D721Med (cell line): Measurements from ENCODE around the gene SLC25A48.

Experiments used
- DNase-seq: peaks from one replicate; pipeline ENCODE4 v3.0.0; 2011; ENCODE audit warnings: low spot score; ENCODE audit not compliant: insufficient read length
- FAIRE-seq: peaks from 2 replicates; lab custom pipeline; 2011; peaks lifted over from hg19 to GRCh38; lab: Jason Lieb, UNC
- CTCF ChIP-seq: IDR thresholded peaks from 2 replicates; pipeline ENCODE4 v1.5.1; 2012; ENCODE audit warnings: mild to moderate bottlenecking, control low read depth; ENCODE audit not compliant: insufficient read depth; ENCODE audit errors: missing control alignments

Gene SLC25A48

GRCh38 chr5:135894789-135895188 is 60.3 kb downstream of the SLC25A48 start:
- FAIRE-seq (no peak), DNase-seq (no peak)
- TF ChIP-seq CTCF = no peak

DNA sequence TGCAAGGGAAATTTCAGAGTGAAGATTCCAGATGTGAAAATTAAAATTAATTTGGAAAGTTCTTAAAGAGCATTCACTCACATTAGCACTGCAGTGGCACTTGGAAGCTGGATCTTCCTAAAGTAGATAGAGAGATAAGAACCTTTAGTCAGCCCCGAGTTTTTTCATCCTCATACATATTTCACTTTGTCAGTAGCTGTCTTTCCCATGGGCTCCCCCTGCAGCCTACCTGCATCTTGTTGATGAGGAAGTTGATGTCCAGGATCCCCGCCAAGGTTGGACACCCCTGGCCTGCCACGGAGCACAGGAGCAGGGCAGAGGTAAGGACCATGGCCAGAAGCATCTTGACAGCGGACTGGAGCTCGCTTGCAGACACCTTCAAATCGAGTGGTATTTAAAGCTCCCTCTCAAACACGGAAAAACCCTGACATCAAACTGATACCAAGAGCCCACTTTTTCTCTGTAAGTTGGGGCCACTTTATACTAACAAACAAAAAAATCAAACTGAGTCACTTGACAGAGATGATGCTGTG is 61.1 kb downstream of the SLC25A48 start, which contains the start of gene IL9:
Gene IL9 (minus strand): TSS at position 368 of the 533 bp plus-strand sequence. CDS start 25 bp downstream, at position 343.
- DNase-seq = no peak
- no peak for TF ChIP-seq CTCF
- no peak for FAIRE-seq

DNA sequence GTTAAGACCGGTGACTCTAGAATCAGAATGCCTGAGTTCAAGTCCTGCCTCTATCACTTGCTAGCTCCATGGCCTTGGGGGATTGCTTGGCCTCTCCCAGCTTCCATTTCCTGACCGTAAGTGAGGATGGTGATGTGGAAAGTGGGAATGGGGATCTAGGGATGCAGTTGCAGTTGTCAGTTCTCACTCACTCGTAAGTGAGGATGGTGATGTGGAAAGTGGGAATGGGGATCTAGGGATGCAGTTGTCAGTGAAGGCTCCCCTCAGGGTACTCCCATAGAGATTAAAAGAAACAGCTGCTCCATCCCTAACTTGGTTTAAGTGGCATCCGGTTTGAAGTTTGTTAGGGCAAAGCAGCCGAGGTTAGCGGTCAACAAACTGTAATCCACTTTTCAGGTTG is 64.2 kb downstream of the SLC25A48 start:
- no peak for FAIRE-seq
- no peak for DNase-seq

GRCh38 chr5:135900276-135900675 is 65.8 kb downstream of the SLC25A48 start:
- DNase-seq = no peak
- FAIRE-seq = no peak
- no peak for TF ChIP-seq CTCF

More for the DNA sequence above, 64.2 kb downstream of the SLC25A48 start:
- no peak for TF ChIP-seq CTCF

GRCh38 chr5:135901633-135902032 is 67.2 kb downstream of the SLC25A48 start:
- DNase-seq (no peak), FAIRE-seq (no peak)
- TF ChIP-seq CTCF = no peak

- FAIRE-seq = no peak
- no peak for DNase-seq
- no peak for TF ChIP-seq CTCF
Observed at GRCh38 chr5:135905144-135905543, 70.7 kb downstream of the SLC25A48 start.
